Immature natural killer cell (primary cell): ENCODE measurements around the gene TCFL5. TPM values are rescaled to one million over a fixed set of nuclear protein-coding genes. Genes with fewer than 3 reads are reported as not detected.

ENCODE experiments used
- DNase-seq, 3 donors: peaks; one replicate each; pipeline ENCODE4 v3.0.0; 2022; ENCODE audit warnings: mixed read lengths in 1 of 3
- H3K27ac Mint-ChIP-seq, 6 donors: one replicate each; pipeline ENCODE4 v1.8.0; 2020; ENCODE audit warnings: mixed read lengths in 6 of 6, mild to moderate bottlenecking in 5 of 6, inconsistent platforms in 4 of 6, moderate library complexity in 3 of 6
- H3K27me3 Mint-ChIP-seq, 3 donors: one replicate each; pipeline ENCODE4 v1.8.0; 2020 to 2021; ENCODE audit warnings: low read depth in 3 of 3, mild to moderate bottlenecking in 3 of 3, mixed read lengths in 3 of 3, moderate library complexity in 3 of 3, inconsistent platforms in 1 of 3
- H3K36me3 Mint-ChIP-seq, 3 donors: one replicate each; pipeline ENCODE4 v1.8.0; 2020; ENCODE audit warnings: mixed read lengths in 3 of 3, inconsistent platforms in 2 of 3, mild to moderate bottlenecking in 2 of 3
- H3K4me1 Mint-ChIP-seq, 2 donors: one replicate each; pipeline ENCODE4 v1.8.0; 2020; ENCODE audit warnings: inconsistent platforms in 2 of 2, mild to moderate bottlenecking in 2 of 2, mixed read lengths in 2 of 2, moderate library complexity in 1 of 2
- H3K4me3 Mint-ChIP-seq, 5 donors: one replicate each; pipeline ENCODE4 v1.8.0; 2020; ENCODE audit warnings: mild to moderate bottlenecking in 5 of 5, mixed read lengths in 5 of 5, inconsistent platforms in 3 of 5, moderate library complexity in 3 of 5
- H3K9me3 Mint-ChIP-seq, 6 donors: one replicate each; pipeline ENCODE4 v1.8.0; 2020; ENCODE audit warnings: mild to moderate bottlenecking in 6 of 6, mixed read lengths in 6 of 6, inconsistent platforms in 4 of 6, moderate library complexity in 3 of 6
- polyA plus RNA-seq, 3 donors: library from polyadenylated mRNA; unstranded; fragments of 300-500 nt; fragmentation: Illumina TruSeq; gene quantifications; one replicate each; pipeline ENCODE4 v1.2.3, GENCODE V29; 2021

TCFL5 gene
- polyA plus RNA-seq, 3 donors from 2014 or later = 0.63 to 2.1 (median 1.1) TPM

DNA sequence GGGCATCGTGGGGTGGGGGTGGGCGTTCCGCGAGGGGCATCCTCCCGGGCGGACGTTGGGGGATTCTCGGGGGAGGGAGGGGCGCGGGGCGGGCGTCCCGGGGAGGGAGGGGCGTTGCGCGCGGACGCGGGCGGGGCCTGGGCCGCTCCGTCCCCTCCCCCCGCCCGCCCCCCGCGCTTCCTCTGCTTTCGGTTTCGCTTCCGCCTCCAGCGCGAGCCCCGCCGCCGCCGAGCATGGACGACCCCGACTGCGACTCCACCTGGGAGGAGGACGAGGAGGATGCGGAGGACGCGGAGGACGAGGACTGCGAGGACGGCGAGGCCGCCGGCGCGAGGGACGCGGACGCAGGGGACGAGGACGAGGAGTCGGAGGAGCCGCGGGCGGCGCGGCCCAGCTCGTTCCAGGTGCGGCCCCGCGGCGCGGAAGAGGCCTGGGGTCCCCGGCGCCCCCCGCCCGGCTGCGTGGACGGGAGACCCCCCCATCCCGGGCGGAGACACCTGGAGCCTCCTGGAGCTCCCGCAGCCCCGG lies 56.9 kb downstream of the TCFL5 start, which contains the start of gene OGFR:
Gene OGFR (plus strand): TSS at position 209 of the 528 bp plus-strand sequence. CDS start 25 bp downstream, at position 234.
- peaks cover 26 to 31% of the 10 kb centered on the region in 2 donors for H3K4me1 Mint-ChIP-seq
- H3K36me3 Mint-ChIP-seq = peaks cover 0 to 14% (median 5%) of the 10 kb centered on the region in 3 donors
- H3K4me3 Mint-ChIP-seq = peak within 1 kb of the TSS; percentile 86 to 97 (median 93)
- no peaks in the 10 kb centered on the region for H3K9me3 Mint-ChIP-seq
- H3K27ac Mint-ChIP-seq = peak within 1 kb of the TSS; percentile 89 to 98 (median 94)
- peak; percentile 72 to 79 (median 78) for DNase-seq
- H3K27me3 Mint-ChIP-seq = peaks cover 5 to 10% (median 6%) of the 10 kb centered on the region in 3 donors

DNA sequence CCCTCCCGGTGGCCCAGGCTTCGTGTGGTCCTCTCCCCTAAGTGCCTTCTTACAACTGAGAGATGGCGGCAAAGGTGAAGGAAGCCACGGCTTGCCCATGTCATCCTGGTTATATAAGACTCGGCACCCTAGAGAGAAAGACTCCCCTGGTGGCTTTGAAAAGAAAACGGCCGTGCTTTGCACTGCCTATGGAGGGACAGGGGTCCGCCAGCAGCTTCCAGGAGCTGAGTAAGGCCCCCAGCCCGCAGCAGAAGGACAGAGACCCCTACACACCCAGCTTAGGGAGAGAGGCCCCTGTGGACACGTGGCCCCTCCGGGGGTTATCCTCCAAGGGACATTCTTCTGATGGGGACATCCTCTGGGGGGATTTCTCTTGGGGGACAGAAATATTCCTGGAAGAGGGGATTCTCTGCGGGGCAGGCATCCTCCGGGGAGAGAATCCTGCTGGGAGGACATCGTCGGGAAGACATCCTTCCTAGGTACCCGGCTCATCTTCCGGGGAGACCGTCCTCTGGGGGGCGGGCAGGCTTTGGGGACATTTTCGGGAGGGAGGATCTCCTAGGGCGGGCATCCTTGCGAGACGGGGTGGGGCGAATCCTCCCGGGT lies 57.5 kb downstream of the TCFL5 start:
- Mint-ChIP-seq H3K4me1 (peaks cover 26 to 31% of the 10 kb centered on the region in 2 donors), H3K27ac (peak overlapping the region; percentile 89 to 98 (median 94)), H3K27me3 (peaks cover 5 to 10% (median 6%) of the 10 kb centered on the region in 3 donors), H3K4me3 (peak overlapping the region; percentile 86 to 96 (median 92)), H3K9me3 (no peaks in the 10 kb centered on the region), H3K36me3 (peaks cover 0 to 12% (median 5%) of the 10 kb centered on the region in 3 donors)
- DNase-seq = peak in 2 of 3 donors; percentile 16 to 27

DNA sequence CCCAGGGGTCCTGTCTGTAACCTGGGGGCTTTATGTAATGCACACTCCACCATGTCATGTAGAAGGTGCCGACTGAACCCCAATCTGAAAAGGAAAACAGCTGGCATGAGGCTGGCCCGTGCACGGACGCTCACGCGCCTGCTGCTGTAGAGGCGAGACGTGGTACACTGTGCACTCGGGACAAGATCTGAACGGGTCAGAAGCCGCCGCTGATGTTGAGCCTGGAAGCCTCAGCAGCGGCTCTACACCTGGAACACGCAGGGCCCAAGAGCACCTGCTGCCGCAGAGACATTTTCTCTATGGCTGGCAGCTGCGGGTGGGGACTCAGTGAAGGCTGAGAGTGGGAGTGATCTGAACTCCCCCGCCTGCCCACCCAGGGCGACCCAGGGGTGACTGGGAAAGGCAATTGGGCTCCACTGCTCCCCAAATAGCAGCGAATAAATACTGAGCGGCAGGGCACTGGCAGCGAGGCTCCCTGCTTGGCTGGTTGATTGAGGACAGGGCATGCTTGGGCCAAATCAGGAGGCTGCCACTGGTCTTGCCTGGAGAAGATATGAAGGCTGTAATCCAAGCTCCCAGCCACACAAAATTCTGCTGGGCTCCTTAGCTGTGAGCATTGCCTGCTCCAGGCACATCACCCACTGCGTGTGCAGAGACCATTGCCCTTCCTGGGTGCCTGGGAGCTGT lies 59.5 kb downstream of the TCFL5 start:
- Mint-ChIP-seq H3K9me3 (no peaks in the 10 kb centered on the region), H3K27ac (peak overlapping the region in 2 of 6 donors; percentile 46 to 49), H3K4me3 (peak overlapping the region in 1 of 5 donors; percentile 24), H3K27me3 (peaks cover 5 to 11% (median 7%) of the 10 kb centered on the region in 3 donors), H3K4me1 (peaks cover 25 to 36% of the 10 kb centered on the region in 2 donors), H3K36me3 (peaks cover 3 to 13% (median 8%) of the 10 kb centered on the region in 3 donors)
- DNase-seq = no peak

DNA sequence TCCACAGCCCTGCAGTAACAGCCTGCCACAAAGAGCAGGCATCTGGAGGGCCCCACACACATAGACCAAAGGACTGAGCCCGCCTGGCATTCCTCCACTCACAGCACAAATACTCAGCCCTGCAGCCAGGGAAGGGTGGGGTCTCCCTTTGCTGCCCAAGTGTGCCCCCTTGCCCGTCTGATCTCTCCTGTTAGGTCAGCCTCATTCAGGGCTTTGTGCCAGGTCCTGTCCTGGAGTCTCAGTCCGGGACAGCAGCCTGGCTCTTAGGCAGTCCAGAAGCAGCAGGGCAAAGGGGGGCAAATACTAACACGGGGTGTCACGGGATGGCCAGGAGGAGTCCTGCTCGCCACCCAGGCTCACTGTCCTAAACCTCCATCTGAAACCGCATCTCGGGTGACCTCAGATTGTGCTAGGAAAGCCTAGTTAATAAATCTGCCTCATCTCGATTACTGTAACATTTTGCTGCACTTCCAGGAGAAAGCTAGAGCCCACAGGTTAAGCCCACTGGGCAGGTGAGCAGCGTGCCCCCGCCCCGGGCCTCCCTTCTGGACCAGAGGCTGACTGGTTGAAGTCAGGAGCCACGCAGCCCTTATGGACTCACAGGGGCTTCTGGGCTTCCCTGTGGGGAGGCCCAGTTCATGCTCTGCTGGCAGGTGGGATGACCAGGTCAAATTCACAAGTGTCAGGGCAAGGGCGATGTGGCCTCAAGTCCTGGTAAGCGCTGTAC lies 60.2 kb downstream of the TCFL5 start:
- Mint-ChIP-seq H3K4me1 (peaks cover 20 to 34% of the 10 kb centered on the region in 2 donors), H3K27me3 (peaks cover 6 to 12% (median 10%) of the 10 kb centered on the region in 3 donors), H3K36me3 (peaks cover 3 to 13% (median 8%) of the 10 kb centered on the region in 3 donors), H3K4me3 (no peak overlapping the region), H3K27ac (peak overlapping the region in 2 of 6 donors; percentile 5 to 46), H3K9me3 (no peaks in the 10 kb centered on the region)
- no peak for DNase-seq

DNA sequence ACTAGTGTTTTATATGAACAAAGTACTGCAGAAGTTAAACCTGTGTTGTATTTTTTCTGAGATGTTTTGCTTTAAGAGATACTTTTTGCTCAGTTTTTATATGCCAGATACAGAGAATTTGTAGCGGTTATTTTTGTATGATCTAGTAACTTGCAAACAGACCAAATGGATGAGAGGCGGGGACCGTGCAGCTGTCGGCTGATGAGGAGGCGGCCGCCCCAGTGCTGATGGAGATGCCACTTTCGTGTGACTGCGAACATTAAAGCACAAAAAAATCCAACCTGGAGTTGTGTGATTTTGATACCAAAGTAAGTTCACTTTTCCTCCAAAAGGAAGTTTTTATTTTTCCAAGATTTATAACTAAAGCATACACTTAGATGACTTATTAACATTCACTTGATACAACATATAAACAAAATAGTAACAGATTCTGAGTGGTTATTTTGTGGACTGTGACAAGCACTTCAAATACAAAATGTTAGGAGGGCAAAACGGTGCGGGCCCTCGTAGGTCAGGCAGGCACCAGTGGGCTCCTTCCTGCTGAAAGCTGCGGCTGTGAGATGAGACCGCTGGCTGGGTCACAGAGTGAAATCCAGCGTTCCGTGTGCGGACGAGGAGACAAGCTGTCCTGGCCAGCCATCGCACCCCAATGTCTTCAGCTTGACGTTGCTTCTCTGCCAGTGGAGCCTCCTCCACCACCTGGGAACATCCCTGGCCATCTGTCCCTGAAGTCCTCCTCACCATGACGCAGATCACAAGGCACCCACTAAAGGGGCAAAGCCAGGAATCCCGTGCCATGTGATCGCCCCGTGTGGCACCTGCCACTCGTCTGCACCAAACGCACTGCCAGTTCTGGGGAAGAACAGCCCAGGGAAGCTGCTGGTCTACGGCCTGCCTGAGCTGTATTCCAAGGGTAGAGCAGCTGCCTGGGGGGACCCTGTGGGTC lies 61.0 kb downstream of the TCFL5 start:
- Mint-ChIP-seq H3K36me3 (peaks cover 3 to 13% (median 8%) of the 10 kb centered on the region in 3 donors), H3K27ac (peak overlapping the region in 1 of 6 donors; percentile 31), H3K4me1 (peaks cover 19 to 31% of the 10 kb centered on the region in 2 donors), H3K9me3 (no peaks in the 10 kb centered on the region), H3K27me3 (peaks cover 11 to 15% (median 13%) of the 10 kb centered on the region in 3 donors), H3K4me3 (peak overlapping the region in 2 of 5 donors; percentile 3 to 24)
- DNase-seq = no peak

DNA sequence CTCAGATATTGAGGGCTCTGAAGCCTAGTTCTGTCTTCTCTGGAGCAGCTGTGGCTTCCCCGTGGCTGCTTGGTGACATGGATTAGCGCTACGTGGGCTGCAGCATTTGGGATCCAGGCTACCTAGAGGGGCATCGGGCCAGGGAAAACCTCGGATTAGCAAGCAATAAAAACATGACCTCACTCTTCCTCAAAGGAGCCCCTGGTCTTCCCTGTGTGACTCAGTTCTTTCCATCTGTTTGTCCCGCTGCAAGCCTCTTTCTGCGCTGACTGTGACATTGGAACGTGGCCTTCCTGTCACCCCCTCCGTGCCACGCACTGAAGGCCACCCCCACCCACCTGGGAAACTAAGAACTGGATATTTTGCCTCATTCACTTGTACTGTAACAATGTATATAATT lies 61.7 kb downstream of the TCFL5 start:
- Mint-ChIP-seq H3K4me3 (peak overlapping the region in 2 of 5 donors; percentile 13 to 24), H3K9me3 (no peaks in the 10 kb centered on the region), H3K4me1 (peaks cover 19 to 31% of the 10 kb centered on the region in 2 donors), H3K27ac (peak overlapping the region in 1 of 6 donors; percentile 31), H3K27me3 (peaks cover 11 to 18% (median 13%) of the 10 kb centered on the region in 3 donors), H3K36me3 (peaks cover 3 to 13% (median 8%) of the 10 kb centered on the region in 3 donors)
- no peak for DNase-seq

DNA sequence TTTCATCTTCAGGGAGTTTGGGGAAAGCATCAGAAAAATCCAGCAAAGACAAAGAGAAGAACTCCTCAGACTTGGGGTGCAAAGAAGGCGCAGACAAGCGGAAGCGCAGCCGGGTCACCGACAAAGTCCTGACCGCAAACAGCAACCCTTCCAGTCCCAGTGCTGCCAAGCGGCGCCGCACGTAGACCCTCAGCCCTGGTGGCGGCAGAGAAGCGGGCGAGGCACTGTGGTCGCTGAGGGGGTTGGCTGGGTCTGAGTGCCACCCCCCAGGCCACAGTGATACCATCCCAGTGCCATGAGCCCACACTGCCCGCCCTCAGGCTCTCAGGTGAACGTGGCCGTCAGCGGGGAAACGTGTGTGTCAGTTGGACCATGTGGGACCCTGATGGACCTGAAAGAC lies 62.2 kb downstream of the TCFL5 start:
- Mint-ChIP-seq H3K9me3 (no peaks in the 10 kb centered on the region), H3K27ac (no peak overlapping the region), H3K27me3 (peaks cover 14 to 20% (median 16%) of the 10 kb centered on the region in 3 donors), H3K4me3 (no peak overlapping the region), H3K36me3 (peaks cover 3 to 13% (median 8%) of the 10 kb centered on the region in 3 donors), H3K4me1 (peaks cover 19 to 32% of the 10 kb centered on the region in 2 donors)
- DNase-seq = no peak

DNA sequence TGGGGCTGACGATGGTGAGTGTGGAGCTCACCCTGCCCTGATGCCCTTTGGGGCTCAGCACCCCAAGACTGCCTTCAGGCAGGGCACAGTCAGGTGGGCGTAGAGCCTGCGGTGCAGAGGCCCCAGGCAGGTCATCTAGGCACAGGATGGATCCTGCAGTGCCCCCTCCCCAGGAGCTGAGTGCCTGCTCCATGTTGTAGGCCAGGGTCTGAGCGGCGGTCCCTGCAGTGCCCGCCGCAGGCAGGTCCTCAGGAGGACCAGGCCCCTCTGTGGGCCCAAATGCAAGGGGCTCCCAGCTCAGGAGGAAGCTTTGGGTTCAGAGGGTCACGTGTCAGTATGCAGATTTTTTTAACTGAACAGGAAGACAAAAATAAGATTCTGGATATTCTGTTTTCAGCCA lies 62.6 kb downstream of the TCFL5 start:
- peaks cover 16 to 29% of the 10 kb centered on the region in 2 donors for H3K4me1 Mint-ChIP-seq
- H3K27ac Mint-ChIP-seq = no peak overlapping the region
- H3K9me3 Mint-ChIP-seq = no peaks in the 10 kb centered on the region
- DNase-seq = no peak
- H3K4me3 Mint-ChIP-seq = peak overlapping the region in 1 of 5 donors; percentile 18
- peaks cover 14 to 20% (median 15%) of the 10 kb centered on the region in 3 donors for H3K27me3 Mint-ChIP-seq
- peaks cover 3 to 13% (median 8%) of the 10 kb centered on the region in 3 donors for H3K36me3 Mint-ChIP-seq

DNA sequence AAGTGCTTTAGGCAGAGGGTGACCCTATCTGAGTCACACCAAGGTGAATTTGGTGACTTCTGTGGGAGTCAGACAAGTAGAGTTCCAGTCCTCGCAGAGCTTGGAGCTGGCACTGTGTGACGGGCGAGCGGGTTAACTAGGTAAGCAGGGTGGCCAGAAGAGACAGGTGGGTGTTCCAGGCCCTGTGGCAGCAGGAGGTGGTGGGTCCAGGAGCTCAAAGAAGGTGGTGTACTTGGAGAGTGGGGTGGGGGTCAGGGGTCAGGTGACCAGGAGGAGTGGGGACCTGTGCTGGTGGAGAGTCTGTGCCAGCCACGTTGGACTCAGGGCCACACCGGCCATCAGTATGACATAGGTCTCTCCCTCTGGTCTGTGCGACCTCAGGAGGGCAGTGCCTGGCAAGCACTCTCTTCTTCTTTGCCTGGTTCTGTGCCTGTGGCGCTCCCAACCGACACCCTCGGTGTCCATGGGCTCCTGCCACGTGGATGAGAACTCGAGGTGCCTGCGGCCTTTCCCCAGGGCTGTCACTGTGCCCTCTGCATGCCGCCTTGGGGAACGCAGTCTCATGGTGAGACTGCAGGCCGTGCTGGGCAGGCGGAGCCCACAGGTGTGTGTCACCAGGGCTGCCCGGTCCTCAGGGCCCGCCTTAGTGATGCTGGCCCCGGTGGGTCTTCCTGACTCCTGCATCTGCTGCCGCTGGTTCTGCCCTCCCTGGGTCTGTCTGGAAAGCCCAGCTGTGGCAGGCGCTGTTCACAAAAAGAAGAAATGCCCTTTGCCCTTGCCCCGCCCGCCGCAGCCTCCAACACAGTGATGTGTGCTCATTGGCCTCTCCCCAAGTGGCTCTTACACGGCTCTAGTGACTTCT lies 63.7 kb downstream of the TCFL5 start:
- Mint-ChIP-seq H3K4me3 (peak overlapping the region; percentile 60 to 82 (median 70)), H3K36me3 (peaks cover 3 to 13% (median 8%) of the 10 kb centered on the region in 3 donors), H3K27me3 (peaks cover 13 to 16% (median 15%) of the 10 kb centered on the region in 3 donors), H3K4me1 (peaks cover 22 to 34% of the 10 kb centered on the region in 2 donors), H3K27ac (peak overlapping the region in 5 of 6 donors; percentile 7 to 91 (median 75)), H3K9me3 (no peaks in the 10 kb centered on the region)
- no peak for DNase-seq

DNA sequence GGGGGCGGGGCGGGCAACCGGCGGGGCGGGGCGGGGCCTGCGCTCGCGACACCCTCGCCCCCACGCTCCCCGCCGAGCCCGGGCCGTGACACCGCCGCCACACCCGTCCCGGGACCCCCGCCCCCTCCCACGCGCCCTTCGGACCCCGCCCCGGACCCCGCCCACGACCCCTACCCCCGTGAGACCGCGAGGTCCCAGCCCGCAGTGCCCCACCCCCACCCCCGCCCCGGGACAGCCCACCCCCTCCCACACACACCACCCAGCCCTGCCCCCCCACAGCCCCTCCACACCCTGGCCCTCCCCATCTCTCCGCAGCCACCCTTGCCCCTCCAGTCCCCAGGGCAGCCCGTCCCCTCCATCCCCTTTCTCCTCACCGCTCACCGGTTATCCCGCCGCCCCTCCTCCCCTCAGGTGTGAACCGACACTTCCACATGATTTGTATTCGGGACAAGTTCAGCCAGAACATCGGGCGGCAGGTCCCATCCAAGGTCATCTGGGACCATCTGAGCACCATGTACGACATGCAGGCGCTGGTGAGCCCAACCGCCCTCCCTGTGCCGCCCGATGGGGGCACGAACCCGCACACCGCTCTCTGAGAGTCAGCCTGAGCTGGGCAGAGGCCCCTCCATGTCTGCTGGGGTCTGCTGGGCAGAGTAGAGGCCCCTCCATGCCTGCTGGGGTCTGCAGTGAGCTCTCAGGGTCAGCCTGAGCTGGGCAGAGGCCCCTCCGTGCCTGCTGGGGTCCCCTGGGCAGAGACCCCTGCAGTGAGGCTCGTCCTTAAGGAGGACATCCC lies 64.7 kb downstream of the TCFL5 start:
- Mint-ChIP-seq H3K36me3 (peaks cover 3 to 13% (median 8%) of the 10 kb centered on the region in 3 donors), H3K27ac (peak overlapping the region in 3 of 6 donors; percentile 30 to 86 (median 57)), H3K4me1 (peaks cover 22 to 41% of the 10 kb centered on the region in 2 donors), H3K27me3 (peaks cover 13 to 18% (median 15%) of the 10 kb centered on the region in 3 donors), H3K4me3 (peak overlapping the region; percentile 35 to 82 (median 70)), H3K9me3 (no peaks in the 10 kb centered on the region)
- no peak for DNase-seq
